Activated CD4-positive, alpha-beta T cell treated with anti-CD3 and anti-CD28 coated beads for 4 hours (primary cell): Measurements from ENCODE around the gene SEPTIN2.
A peak's percentile ranks its signal among the peaks of the same experiment; 100 is the strongest.
"Not testable (repeated sequence)": the region's sequence is repeated elsewhere in the genome, so short reads cannot be mapped to it uniquely, and the experiment has no call there.

ENCODE experiments used
- DNase-seq, 2 donors: peaks; one replicate each; pipeline ENCODE4 v3.0.0-alpha.2; 2020

Gene SEPTIN2

DNA sequence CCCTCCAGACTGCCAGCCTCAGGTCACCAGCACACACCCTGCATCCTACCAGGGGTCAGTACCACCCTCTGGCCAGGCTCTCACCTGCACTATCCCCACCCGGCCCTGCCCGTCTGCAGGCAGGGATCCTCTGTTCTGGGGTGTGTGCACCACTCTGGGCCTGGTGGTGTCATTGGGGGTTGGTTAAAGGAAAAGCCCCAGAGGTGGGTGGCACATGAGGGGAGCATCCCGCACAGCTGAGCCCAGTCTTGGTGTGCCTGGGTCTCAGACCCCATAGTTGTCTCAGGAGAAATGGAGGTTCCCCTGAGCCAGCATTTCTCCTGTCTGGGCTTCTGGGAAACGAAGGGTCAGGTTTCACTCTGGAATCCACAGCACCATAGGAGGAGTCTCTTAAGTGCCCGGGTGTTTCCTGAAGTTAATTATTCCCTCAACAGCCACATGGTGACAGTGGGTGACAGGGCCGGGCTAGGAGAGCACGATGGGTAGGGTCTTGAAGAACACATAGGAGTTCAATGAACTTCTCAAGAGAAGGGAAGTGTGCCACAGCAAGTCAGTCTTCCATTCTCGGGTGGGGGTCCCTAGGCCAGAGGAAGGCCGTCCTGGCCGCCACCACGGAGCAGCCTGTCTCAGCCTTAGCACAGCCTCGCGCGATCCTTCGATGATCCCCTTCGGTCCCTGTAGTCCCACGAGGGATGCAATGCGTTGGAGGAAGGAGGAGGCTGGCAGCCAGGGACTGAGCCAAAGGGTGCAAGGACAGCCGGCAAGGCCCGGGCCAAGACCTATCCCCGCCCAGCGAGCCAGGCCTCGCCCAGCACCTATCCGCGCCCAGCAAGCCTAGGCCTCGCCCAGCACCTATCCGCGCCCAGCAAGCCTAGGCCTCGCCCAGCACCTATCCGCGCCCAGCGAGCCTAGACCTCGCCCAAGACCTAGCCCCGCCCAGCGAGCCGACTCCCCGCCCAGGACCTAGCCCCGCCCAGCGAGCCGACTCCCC, 39.2 kb downstream of the SEPTIN2 start:
- peak; percentile 59 to 69 for DNase-seq

DNA sequence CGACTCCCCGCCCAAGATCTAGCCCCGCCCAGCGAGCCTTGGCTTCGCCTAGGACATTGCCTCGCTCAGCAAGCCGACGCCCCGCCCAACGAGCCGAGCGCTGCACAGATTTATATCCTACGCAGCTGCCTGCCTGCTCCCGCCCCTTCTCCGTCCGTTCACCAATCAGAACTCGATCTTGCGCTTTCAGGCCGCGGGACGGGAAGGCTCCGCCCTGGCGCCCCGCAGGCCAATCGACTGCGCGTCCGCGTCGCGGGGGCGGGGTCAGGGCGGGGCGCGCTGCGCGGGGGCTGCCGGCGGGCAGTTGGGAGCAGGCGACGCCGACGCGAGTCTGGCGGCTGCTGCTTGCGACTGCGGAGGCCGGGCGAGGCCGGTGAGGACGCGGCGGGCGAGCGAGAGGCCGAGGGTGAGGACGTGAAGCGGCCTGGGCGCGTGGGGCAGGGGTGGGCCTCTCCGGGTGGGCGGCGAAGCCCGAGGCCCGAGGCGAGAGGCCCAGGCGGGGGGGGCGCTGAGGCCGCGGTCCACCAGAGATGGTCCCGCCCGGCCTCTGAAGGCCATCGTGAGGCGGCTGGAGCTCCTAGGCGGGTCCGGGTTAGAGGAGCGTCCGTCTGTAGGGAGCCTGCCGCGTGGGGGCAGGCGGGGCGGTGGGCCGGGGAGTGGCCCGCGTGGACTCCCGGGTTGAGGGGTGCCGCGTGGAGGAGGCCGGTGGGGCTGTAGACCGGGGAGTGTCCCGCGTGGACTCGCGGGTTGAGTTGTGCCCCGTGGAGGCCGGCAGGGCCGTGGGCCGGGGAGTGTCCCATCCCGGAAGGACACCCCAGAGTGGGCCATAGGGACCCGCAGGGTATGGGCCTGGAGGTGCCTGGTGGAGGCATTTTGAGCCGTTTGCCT, 40.5 kb downstream of the SEPTIN2 start, which contains the start of gene FARP2:
FARP2 (plus strand) TSS at position 303 of the 888 bp plus-strand sequence. CDS start 16,823 bp downstream, outside the sequence.
- DNase-seq: peak; percentile 97 to 99

DNA sequence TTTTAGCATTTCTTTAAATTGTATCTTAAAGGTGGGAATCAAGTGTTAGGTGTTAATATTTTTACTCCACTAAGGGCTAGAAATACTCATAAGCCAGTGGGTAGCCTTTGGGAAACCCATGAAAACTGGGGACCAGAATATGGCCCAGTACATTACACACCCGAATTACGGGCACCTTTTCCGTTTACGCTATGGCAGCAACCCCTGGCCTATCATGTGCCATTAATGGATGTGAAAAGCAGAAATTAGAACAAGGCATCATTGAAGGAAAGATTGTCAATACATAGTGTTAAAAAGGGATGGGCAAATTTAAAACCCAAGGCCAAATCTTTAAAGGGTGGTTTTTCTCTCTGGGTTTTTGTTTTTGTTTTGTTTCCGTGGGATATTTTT, 41.1 kb downstream of the SEPTIN2 start:
- no peak for DNase-seq

DNA sequence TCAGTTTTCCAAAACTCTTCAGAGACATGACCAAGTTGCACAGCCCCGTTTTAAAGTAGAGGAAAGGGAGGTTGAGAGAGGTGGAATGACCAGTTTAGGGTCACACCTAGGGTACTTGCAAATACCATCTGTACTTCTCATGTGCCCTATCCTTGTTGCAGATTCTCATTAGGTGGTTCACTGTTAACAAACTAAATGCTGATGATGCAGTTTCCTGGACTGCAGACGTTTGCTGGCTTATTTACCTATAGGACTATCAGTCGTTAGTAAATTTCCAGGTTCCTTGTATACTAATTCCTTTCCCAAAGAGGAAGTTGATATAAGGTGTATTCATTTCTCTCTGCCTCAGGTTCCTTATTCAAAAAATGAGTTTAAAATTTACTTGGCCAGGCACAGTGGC, 41.8 kb downstream of the SEPTIN2 start:
- no peak for DNase-seq

DNA sequence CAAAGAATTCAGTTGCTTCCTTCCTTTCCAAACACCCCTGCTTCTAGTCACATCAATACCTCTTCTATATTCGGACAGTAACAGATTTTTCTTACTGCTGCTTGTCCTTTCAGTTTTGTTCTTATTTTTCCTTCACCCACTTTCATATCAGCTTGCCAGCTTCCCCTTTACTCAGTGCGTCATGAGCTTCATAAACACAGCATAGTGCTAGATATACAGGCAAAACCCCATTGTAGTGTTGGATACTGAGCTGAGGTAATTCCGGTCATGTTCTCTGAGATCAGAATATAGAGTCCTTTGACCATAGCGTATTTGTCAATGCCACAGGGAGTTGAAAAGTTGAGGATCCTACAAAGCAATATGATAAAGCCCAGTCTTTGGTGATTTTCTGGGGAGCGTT, 42.7 kb downstream of the SEPTIN2 start:
- DNase-seq: no peak

DNA sequence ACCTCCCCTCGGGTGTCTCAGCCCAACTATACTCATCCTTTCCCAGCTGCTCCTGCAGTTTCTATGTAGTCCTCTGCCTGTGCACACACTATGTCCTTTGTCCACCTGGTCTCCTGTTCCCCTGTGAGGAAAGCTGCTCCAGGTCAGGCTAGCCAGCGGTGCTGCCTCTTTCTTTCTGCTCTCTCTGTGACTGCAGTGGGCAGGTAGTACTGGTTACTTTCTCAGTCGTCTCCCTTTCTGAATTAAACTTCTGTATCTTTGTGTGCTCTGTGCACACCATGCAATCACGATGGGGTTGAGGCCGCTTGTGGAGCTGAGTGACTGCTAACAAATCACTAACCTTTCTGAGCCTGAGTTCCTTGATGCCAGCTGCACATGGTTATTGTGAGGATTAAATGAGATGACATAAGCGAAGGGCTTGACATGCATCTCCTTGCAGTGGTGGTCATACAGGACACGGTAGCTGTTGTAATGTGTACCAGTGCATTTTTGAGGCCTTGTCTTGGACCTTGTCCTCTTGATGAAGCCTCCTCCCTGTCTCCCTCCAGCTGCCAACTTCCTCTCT, 43.8 kb downstream of the SEPTIN2 start:
- no peak for DNase-seq

DNA sequence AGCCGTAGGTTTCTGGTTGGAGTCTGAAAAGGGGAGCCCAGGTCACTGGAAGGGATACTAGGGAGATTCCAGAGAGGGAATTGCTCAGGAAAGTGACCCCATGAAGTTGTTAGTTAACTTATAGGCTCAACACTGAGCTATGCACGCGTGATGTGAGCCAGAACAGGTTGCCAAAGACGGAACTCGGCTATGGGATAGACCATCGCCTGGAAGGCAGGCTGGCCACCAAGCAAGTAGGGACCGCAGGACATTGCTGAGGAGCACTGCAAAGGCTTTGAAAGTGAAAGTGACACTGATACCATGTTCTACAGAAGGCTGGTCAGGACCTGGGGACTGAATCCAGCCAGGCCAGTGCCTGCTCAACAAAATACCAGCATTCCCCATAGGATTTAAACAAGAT, 47.7 kb downstream of the SEPTIN2 start:
- no peak for DNase-seq

DNA sequence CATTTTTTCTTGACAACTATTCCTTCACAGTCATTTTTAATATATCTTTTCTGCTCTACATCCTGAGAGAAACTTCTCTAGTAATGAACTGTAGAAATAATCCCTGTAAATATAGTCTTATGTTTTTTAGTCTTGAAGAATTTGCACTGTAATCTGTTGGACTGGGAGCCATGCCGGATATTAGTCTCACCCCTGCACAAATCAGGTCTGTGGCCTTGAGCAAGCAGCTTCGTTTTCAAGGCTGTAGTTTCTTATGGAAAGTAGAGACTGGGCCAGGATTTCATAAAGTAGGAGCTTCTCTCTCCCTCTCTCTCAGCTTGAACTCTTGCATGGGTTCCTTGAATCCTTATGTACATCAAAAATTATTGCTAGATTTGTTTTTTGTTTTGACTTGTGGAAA, 49.1 kb downstream of the SEPTIN2 start:
- DNase-seq: no peak

DNA sequence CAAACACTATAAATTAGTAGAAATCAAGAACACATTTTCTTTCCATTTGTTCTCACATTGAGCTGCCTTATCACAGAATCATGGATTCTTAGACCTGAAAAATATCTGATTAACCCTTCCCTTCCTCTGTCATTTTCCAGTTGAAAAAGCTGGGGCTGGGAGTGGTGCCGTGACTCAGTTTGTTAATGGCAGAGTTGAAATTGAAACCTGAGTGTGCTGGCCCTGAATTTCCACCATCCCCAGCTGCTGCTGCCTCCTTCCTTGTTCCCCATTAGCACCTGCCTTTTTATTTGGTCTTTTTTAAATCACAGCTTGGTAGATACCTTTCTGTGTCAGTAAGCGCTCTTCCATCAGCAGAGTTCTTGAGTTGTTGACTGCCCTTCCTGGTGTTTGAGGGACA, 51.0 kb downstream of the SEPTIN2 start:
- no peak for DNase-seq

DNA sequence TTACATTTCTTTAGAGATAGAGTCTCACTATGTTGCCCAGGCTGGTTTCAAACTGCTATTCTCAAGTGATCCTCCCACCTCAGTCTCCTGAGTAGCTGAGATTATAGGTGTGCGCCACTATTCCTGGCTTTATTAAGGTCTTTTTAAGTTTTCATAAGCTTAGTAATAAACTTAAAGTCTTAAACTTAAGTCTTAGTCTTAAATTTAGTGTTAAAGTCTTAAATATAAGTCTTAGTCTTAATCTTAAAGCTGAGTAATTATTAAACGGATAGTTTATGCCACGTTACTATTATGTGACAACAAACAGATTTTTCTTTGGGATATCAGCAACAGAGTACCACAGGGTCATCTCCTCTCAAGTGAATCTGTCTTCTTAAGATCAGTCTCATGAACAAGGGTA, 52.9 kb downstream of the SEPTIN2 start:
- no peak for DNase-seq

DNA sequence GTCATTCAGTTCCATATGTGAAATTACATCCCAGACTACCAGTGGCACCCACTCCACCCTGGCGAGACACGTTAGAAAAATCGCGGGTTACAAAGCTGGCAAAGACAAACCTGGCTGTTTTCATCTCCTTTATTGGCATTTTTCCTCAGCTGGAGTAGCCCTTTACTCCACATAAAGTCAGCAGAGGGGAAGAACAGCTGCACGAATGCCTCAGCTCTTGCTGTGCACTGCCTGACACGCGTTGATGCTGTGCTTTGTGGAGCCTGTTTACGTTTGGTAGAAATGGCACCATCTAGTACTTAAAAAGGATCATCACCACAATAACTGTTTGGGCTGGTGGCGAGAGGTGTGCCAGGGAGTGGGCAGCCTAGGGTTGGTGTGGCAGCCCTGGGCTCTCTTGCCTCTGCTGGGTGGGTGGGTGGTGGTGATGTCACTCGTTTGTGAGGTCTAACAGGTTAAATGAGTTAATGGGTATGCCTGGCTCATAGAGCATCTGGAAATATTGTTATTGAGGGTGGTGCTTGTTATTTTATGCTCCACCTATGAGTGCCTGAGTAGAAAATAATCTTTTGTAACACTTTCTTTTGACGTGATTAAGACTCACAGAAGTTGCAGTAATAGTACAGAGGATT, 56.8 kb downstream of the SEPTIN2 start:
- DNase-seq: no peak

DNA sequence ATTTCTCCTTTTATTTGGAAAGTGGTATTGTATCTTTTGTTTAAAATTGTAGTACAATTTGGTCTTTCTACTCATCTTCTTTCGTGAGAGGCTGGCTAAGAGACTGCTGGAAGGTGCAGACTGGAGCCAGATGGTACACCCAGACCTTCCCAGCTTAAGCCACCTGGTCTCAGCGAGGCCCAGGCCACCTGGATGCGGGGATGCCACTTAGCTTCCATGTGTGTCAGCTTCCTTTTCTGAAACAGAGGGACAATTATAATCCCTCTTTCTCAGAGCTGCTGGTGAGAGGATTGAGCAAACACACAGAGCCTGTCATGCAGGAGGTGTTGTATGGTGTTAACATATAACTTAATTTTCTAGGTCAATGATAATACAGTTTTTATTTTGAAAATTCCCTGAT, 57.7 kb downstream of the SEPTIN2 start:
- no peak for DNase-seq

DNA sequence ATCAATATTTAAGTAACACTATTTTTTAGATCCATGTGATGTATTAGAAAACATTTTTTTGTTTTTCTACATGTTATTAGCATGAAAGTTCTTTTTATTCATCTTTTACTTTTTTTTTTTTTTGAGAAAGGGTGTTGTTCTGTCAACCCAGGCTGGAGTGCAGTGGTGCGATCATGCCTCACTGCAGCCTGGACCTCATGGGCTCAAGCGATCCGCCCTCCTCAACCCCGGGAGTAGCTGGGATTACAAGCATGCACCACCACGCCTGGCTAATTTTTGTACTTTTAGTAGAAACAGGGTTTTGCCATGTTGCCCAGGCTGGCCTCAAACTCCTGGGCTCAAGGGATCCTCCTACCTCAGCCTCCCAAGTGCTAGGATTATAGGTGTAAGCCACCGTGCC, 58.2 kb downstream of the SEPTIN2 start:
- DNase-seq: not testable (repeated sequence)

DNA sequence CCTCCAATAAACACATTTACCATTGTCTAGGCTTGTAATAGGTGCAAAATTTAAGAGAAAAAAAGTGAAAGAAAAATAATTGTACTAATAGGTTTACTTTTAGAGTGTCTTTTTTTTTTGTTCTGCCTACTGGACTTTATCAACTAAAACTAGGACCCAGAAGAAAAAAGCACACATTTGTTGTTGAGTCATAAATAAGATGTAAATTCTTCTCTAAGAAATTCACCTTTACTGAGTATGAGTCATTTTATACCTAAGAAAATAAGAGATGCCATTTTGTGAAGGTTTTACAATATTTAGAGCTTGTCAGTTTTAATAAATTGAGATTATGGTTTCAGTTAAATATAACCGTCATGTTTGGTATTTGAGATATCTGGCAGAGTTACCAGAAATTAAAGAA, 59.6 kb downstream of the SEPTIN2 start:
- DNase-seq: no peak

DNA sequence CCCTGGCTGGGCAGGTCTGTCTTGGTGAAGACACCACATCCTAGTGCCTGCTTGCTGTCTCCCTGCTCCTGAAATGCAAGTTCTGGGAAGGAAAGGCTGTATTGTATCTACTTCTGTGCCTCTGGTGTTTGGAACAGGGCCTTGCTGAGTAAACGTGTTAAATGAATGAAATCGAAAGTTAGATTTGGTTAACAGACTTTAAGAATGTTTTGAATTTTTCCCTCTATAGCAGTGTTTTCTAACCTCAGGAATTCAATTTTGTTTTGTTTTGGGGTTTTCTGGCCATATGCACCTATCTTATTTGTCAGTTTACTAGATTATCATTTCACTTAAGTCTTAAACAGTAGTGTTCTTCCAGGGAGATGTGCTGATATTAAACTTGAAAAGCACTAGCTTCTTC, 61.1 kb downstream of the SEPTIN2 start:
- no peak for DNase-seq

DNA sequence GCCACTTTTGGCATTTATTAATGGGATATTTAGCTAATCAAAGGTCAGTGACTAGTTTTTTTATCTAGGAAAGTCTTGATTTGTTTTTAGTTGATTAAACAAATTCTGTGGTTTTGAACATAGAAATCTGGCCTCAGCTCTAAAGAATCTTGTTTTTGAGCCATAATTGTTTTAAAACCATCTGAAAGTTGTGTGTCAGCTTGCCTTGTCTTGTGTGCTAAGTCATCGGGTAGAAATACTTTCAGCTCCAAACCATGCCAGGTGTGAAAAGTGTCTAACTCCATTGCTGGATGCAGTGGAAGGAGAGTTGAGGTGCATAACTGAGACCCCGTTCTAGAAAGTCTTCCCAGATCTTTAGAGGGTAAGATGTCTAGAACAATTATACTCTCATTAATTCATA, 63.1 kb downstream of the SEPTIN2 start:
- no peak for DNase-seq

DNA sequence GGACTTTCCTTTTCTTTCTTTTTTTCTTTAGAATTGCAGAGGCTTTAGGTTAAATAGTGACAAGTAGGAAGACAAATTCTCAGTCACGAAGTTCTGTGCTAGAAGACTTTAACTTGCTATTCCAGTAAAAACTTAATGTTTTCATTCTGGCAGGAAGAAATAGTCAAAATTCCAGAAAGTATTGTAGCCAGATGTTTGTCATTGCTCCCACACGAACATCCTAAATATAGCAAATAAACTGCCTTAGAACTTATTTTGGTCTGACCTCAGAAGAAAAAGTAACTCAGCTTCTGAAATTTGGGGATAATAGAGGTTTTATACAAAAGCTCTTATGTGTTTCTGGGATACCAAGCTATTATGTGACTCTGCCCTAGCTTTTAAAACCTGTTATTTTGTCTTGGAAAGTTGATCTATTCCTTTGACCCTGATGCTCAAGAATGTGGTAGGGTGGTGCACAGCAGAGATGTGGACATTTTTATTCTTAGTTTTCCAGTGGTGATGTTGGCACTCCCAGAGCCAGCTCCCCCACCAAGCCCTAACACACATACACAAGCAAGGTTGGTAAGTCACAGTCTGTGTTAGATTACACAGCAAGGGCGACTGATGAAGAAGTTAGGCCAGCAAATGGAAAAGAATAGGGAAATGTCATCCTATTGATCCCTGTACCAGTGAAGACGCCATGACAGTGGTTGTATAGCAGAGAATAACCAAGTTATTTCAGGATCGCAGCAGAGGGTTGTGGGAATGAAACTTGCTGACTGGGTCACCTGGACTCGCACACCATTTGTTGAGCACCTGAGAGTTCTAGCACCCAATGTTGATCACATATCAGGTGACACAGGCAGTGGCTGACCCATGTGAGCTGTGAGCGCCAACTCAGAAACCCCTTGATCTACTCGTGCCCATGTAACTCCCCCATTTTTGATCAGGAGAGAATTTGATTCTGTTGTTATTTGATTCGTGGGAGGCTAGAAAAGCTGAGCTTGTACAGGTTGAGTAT, 64.1 kb downstream of the SEPTIN2 start:
- no peak for DNase-seq

DNA sequence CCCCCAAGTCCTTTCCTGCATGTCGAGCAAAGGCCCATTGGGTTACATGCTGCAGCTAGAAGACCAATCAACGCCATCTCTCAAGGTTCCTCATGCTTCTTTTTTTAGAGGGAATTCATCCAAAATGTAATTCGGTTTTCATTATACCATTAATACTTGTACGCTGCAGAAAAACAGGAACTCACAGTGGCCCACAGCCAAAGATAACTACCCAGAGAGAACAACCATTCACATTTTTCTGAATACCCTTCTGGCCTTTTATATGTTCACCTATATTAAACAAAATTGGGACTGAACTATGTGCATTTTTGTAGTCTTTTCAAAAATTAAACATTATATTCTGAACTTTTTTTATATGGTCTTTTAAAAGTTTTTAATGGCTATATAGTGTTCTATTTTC, 66.1 kb downstream of the SEPTIN2 start:
- no peak for DNase-seq

DNA sequence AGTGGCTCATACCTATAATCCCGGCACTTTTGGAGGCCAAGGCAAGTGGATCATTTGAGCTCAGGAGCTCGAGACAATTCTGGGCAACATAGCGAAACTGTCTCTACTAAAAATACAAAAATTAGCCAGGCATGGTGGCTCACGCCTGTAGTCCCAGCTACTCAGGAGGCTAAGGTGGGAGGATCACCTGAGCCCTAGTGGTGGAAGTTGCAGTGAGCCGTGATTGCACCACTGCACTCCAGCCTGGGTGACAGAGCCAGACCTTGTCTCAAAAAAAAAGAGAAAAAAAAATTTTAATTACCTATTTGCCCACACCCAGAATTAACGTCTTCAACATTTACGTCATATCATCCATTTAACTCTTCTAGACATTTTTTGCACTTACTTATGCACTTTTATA, 69.7 kb downstream of the SEPTIN2 start:
- DNase-seq: not testable (repeated sequence)

DNA sequence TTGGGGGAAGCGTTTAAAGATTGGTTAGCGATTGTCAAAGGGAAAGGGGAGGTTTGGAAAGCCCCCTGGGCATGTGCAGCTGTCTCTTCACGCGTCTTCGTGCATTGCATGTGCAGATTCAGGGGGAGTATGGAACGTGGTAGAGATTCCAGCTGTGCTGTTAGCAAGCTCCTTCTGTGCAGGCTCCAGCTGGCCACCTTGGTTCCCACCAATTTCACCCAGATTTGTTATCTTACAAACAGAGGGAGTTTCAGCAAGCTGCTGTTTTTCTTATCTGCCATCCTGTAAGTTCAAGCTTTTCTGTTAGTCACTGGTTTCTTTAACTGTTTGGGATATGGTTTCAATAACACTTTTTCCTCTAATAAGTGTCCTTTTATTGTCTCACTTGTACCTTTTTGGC, 70.8 kb downstream of the SEPTIN2 start:
- no peak for DNase-seq

DNA sequence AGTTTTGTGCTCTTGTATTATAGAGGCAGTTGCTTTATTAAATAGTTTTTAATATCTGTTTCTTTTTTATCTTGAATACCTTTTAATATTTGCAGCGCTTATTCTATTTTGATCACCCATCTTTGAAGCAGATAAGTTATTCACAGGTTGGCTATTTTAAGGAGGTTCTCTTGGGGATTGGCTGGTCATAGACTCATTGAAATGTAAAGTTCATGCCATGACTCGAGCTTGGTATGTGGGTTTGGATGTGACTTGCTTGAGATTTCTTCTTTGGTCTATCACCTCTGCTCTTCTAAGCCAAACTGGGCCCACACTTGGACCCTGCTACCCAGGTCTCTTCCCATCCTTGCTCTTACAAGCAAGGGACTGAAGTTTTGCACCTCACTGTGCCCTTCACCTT, 74.0 kb downstream of the SEPTIN2 start:
- DNase-seq: no peak
